Activated CD4-positive, CD25-positive, alpha-beta regulatory T cell treated with anti-CD3 and anti-CD28 coated beads, Interleukin-2, amount 50 U/mL, for 16 hours (primary cell): ENCODE measurements around the gene C4orf50.

Source experiments
- DNase-seq: peaks from one replicate; pipeline ENCODE4 v3.0.0-alpha.2; 2020; ENCODE audit warnings: low read depth, low spot score

The C4orf50 gene

GRCh38 chr4:6043843-6044242 is 25.6 kb upstream of the C4orf50 start:
- no peak for DNase-seq

GRCh38 chr4:6043188-6043587 is 25.0 kb upstream of the C4orf50 start:
- no peak for DNase-seq

GRCh38 chr4:6042293-6043063 is 24.2 kb upstream of the C4orf50 start:
- DNase-seq = no peak

GRCh38 chr4:6041800-6042199 is 23.6 kb upstream of the C4orf50 start:
- no peak for DNase-seq

GRCh38 chr4:6038711-6039110 is 20.5 kb upstream of the C4orf50 start:
- DNase-seq = no peak

GRCh38 chr4:6035786-6036185 is 17.6 kb upstream of the C4orf50 start:
- DNase-seq = no peak

GRCh38 chr4:6033381-6033780 is 15.2 kb upstream of the C4orf50 start:
- DNase-seq = no peak

GRCh38 chr4:6032249-6033244 is 14.3 kb upstream of the C4orf50 start:
- no peak for DNase-seq

GRCh38 chr4:6031846-6032245 is 13.6 kb upstream of the C4orf50 start:
- DNase-seq = no peak

GRCh38 chr4:6030679-6031078 is 12.4 kb upstream of the C4orf50 start:
- DNase-seq = no peak

GRCh38 chr4:6029254-6029653 is 11.0 kb upstream of the C4orf50 start:
- no peak for DNase-seq

- DNase-seq = no peak
Measured at GRCh38 chr4:6028168-6028567, 9.9 kb upstream of the C4orf50 start.

- DNase-seq = no peak
Measured at GRCh38 chr4:6027392-6027791, 9.2 kb upstream of the C4orf50 start.

- DNase-seq = no peak
Measured at GRCh38 chr4:6024313-6024960, 6.2 kb upstream of the C4orf50 start.

- DNase-seq = no peak
Measured at GRCh38 chr4:6023731-6024130, 5.5 kb upstream of the C4orf50 start.

GRCh38 chr4:6022607-6023288 is 4.5 kb upstream of the C4orf50 start:
- DNase-seq = no peak

- DNase-seq = no peak
Measured at GRCh38 chr4:6021831-6022606, 3.8 kb upstream of the C4orf50 start.

- DNase-seq = no peak
Measured at GRCh38 chr4:6020613-6021012, 2.4 kb upstream of the C4orf50 start.

GRCh38 chr4:6019316-6020263 is 1.4 kb upstream of the C4orf50 start:
- peak; percentile 6 for DNase-seq

GRCh38 chr4:6017800-6018199 is 431 bp downstream of the C4orf50 start:
- DNase-seq = no peak
